WTC11 (cell line): ENCODE data around the gene MYO9A. TPM values are rescaled to one million over a fixed set of nuclear protein-coding genes. Genes with fewer than 3 reads are reported as not detected.

Source experiments
- ATAC-seq: fragments of 200-7000 bp; cut with Tn5 transposase; 2 replicates; pipeline ENCODE4 v1.10.0; 2021; ENCODE audit warnings: mild to moderate bottlenecking, moderate library complexity
- CTCF ChIA-PET: fragments of 300-600 bp; sonication (Branson Sonifier 250); formaldehyde crosslinking; loops from one replicate; lab custom pipeline; 2021; ENCODE audit warnings: antibody characterized with exemption; lab: Charles Lee
- POLR2A ChIA-PET: fragments of 350-600 bp; sonication (Branson Sonifier 250); formaldehyde crosslinking; loops from one replicate; lab custom pipeline; 2021; ENCODE audit warnings: antibody characterized with exemption; lab: Charles Lee
- DNase-seq: peaks from one replicate; pipeline ENCODE4 v3.0.0; 2021; ENCODE audit warnings: low spot score
- H3K27ac Mint-ChIP-seq: 2 replicates; pipeline ENCODE4 v1.8.0; 2021; ENCODE audit warnings: mixed read lengths
- H3K27me3 Mint-ChIP-seq: 2 replicates; pipeline ENCODE4 v1.8.0; 2021; ENCODE audit warnings: low read depth, mild to moderate bottlenecking, moderate library complexity, mixed read lengths
- H3K36me3 Mint-ChIP-seq: 2 replicates; pipeline ENCODE4 v1.8.0; 2021; ENCODE audit warnings: mixed read lengths
- H3K4me1 Mint-ChIP-seq: 2 replicates; pipeline ENCODE4 v1.8.0; 2022; ENCODE audit warnings: mixed read lengths
- H3K4me3 Mint-ChIP-seq: 2 replicates; pipeline ENCODE4 v1.8.0; 2021; ENCODE audit warnings: mild to moderate bottlenecking, moderate library complexity, mixed read lengths
- H3K9me3 Mint-ChIP-seq: 2 replicates; pipeline ENCODE4 v1.8.0; 2021; ENCODE audit warnings: mixed read lengths
- ESRRA ChIP-seq: sonication (generic); formaldehyde crosslinking; IDR thresholded peaks from 2 replicates; pipeline ENCODE4 v1.8.1; 2022; ENCODE audit warnings: mild to moderate bottlenecking, missing genetic modification reagents, borderline replicate concordance
- GABPB1 ChIP-seq: sonication (generic); formaldehyde crosslinking; IDR thresholded peaks from 2 replicates; pipeline ENCODE4 v1.8.1; 2023; ENCODE audit warnings: mild to moderate bottlenecking, missing genetic modification reagents
- GRHL2 ChIP-seq: fragments of 250-450 bp; sonication (Bioruptor Pico); IDR thresholded peaks from 2 replicates; pipeline ENCODE4 v1.8.0; 2022; ENCODE audit warnings: mild to moderate bottlenecking, moderate library complexity; ENCODE audit not compliant: insufficient replicate concordance, severe bottlenecking
- IRF2 ChIP-seq: sonication (generic); formaldehyde crosslinking; IDR thresholded peaks from 2 replicates; pipeline ENCODE4 v1.8.0; 2022; ENCODE audit warnings: low read depth, missing genetic modification reagents, borderline replicate concordance
- MYBL2 ChIP-seq: sonication (generic); formaldehyde crosslinking; IDR thresholded peaks from 2 replicates; pipeline ENCODE4 v1.8.1; 2023; ENCODE audit warnings: mild to moderate bottlenecking, moderate library complexity, missing genetic modification reagents
- RELA ChIP-seq: sonication (generic); formaldehyde crosslinking; IDR thresholded peaks from 2 replicates; pipeline ENCODE4 v1.8.1; 2022; ENCODE audit warnings: missing genetic modification reagents, mild to moderate bottlenecking, borderline replicate concordance
- ZNF138 ChIP-seq: sonication (generic); formaldehyde crosslinking; conservative IDR thresholded peaks from 2 replicates; pipeline ENCODE4 v1.8.1; 2022; ENCODE audit warnings: mild to moderate bottlenecking, moderate library complexity, missing genetic modification reagents
- ZNF219 ChIP-seq: sonication (generic); formaldehyde crosslinking; IDR thresholded peaks from 2 replicates; pipeline ENCODE4 v1.8.0; 2023; ENCODE audit warnings: missing genetic modification reagents, mild to moderate bottlenecking, borderline replicate concordance
- ZNF396 ChIP-seq: fragments of 250-450 bp; sonication (Bioruptor Pico); IDR thresholded peaks from 2 replicates; pipeline ENCODE4 v1.8.0; 2021; ENCODE audit warnings: mild to moderate bottlenecking, moderate library complexity, borderline replicate concordance
- total RNA-seq: library from RNA; stranded (reverse); gene quantifications from 3 replicates; pipeline ENCODE4 v1.2.3, GENCODE V29; 2021
- TF ChIP-seq, protein P1 (sequence below): sonication (generic); formaldehyde crosslinking; IDR thresholded peaks from 2 replicates; pipeline ENCODE4 v1.8.0; 2022; ENCODE audit warnings: missing genetic modification reagents
- TF ChIP-seq, protein P2 (sequence below): sonication (generic); formaldehyde crosslinking; IDR thresholded peaks from 2 replicates; pipeline ENCODE4 v1.8.1; 2022; ENCODE audit warnings: mild to moderate bottlenecking, moderate library complexity, missing genetic modification reagents
- TF ChIP-seq, protein P3 (sequence below): sonication (generic); formaldehyde crosslinking; IDR thresholded peaks from 2 replicates; pipeline ENCODE4 v1.8.1; 2023; ENCODE audit warnings: mild to moderate bottlenecking, missing genetic modification reagents, moderate library complexity
- TF ChIP-seq, protein P4 (sequence below): sonication (generic); formaldehyde crosslinking; IDR thresholded peaks from 2 replicates; pipeline ENCODE4 v1.8.1; 2023; ENCODE audit warnings: mild to moderate bottlenecking, missing genetic modification reagents
- TF ChIP-seq, protein P5 (sequence below): sonication (generic); formaldehyde crosslinking; IDR thresholded peaks from 2 replicates; pipeline ENCODE4 v1.8.0; 2022; ENCODE audit warnings: mild to moderate bottlenecking, missing genetic modification reagents
- TF ChIP-seq, protein P6 (sequence below): fragments of 250-450 bp; sonication (Bioruptor Pico); IDR thresholded peaks from 2 replicates; pipeline ENCODE4 v1.9.0; 2021; ENCODE audit warnings: mild to moderate bottlenecking
- TF ChIP-seq, protein P7 (sequence below): sonication (generic); formaldehyde crosslinking; IDR thresholded peaks from 2 replicates; pipeline ENCODE4 v1.8.1; 2023; ENCODE audit warnings: mild to moderate bottlenecking, missing genetic modification reagents, borderline replicate concordance
- TF ChIP-seq, protein P8 (sequence below): fragments of 250-450 bp; sonication (Bioruptor Pico); IDR thresholded peaks from 2 replicates; pipeline ENCODE4 v1.9.0; 2021; ENCODE audit warnings: mild to moderate bottlenecking
- TF ChIP-seq, protein P9 (sequence below): sonication (generic); formaldehyde crosslinking; IDR thresholded peaks from 2 replicates; pipeline ENCODE4 v1.8.1; 2023; ENCODE audit warnings: mild to moderate bottlenecking, moderate library complexity, missing genetic modification reagents

Gene MYO9A
- total RNA-seq, 1 experiment from 2014 or later = 23.5 TPM

DNA sequence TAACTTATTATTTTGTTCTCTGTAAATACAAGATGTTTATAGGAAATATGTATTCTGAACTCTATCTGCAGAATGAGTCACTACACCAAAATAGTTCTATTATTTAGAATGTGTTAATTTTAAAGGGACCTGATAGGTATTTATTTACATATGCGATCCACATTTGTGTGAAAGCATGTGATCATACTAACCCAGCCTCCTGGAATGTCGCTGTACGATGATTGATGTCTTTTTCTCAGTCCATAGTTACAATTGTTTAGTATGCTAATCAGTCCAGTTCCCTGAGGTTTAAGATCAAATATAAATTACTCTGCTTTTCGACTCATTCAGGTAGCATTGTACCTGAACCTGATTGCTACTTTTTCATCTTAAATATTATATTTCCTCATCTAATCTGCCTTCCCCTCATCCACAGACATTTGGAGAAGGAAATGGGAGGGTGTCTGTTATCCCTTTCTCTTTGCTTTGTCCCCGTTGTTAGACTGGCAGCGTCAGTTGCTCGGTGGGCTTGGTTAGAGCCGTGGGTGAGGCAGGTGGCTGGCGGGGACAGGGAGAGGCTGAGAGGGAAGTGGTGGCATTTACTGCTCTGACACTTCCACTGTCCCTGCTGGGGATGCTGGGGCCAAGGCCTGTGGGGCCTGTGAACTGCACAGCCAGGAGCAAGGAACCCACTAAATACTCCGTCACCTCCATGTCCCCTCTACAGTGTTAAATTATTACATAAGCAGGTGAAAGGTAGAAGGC, 335.4 kb downstream of the MYO9A start (continued):
- TF ChIP-seq, protein P1, sequence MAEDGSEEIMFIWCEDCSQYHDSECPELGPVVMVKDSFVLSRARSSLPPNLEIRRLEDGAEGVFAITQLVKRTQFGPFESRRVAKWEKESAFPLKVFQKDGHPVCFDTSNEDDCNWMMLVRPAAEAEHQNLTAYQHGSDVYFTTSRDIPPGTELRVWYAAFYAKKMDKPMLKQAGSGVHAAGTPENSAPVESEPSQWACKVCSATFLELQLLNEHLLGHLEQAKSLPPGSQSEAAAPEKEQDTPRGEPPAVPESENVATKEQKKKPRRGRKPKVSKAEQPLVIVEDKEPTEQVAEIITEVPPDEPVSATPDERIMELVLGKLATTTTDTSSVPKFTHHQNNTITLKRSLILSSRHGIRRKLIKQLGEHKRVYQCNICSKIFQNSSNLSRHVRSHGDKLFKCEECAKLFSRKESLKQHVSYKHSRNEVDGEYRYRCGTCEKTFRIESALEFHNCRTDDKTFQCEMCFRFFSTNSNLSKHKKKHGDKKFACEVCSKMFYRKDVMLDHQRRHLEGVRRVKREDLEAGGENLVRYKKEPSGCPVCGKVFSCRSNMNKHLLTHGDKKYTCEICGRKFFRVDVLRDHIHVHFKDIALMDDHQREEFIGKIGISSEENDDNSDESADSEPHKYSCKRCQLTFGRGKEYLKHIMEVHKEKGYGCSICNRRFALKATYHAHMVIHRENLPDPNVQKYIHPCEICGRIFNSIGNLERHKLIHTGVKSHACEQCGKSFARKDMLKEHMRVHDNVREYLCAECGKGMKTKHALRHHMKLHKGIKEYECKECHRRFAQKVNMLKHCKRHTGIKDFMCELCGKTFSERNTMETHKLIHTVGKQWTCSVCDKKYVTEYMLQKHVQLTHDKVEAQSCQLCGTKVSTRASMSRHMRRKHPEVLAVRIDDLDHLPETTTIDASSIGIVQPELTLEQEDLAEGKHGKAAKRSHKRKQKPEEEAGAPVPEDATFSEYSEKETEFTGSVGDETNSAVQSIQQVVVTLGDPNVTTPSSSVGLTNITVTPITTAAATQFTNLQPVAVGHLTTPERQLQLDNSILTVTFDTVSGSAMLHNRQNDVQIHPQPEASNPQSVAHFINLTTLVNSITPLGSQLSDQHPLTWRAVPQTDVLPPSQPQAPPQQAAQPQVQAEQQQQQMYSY = no peak
- TF ChIP-seq GRHL2 = no peak
- TF ChIP-seq, protein P2, sequence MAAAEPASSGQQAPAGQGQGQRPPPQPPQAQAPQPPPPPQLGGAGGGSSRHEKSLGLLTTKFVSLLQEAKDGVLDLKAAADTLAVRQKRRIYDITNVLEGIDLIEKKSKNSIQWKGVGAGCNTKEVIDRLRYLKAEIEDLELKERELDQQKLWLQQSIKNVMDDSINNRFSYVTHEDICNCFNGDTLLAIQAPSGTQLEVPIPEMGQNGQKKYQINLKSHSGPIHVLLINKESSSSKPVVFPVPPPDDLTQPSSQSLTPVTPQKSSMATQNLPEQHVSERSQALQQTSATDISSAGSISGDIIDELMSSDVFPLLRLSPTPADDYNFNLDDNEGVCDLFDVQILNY = no peak
- TF ChIP-seq, all 79 proteins: peak for 0

DNA sequence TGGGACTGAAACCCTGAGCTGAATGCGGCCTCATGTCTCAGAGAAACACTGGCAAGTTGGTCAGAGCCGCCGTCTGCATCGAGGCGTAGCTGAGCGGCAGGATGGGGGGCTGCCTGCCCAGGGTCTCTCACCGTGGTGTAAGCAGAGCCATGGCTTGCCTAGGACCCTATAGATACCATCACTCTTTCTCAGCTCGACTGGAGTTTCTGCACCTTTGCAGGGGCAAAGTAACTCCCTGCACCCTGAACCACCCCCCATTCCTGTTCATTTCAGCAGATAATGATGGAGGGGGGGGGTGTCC, 336.0 kb downstream of the MYO9A start:
- Mint-ChIP-seq H3K27me3 (no peaks in the 10 kb centered on the region; the same call in 1 of the 2 replicates), H3K4me3 (no peak overlapping the region), H3K4me1 (peaks cover 9% of the 10 kb centered on the region), H3K9me3 (no peaks in the 10 kb centered on the region), H3K36me3 (no peaks in the 10 kb centered on the region), H3K27ac (no peak overlapping the region)
- ATAC-seq = no peak
- ChIA-PET CTCF (interaction anchor here (0.6 to 2.4 kb wide), 8 partner anchors 18 to 374 kb away, joined by 3 to 22 read pairs (median 8); no protein-coding TSS in a partner anchor), POLR2A (no interaction called here)
- DNase-seq = no peak
- no peak for TF ChIP-seq MYBL2 (CRISPR knock-in tag)
- TF ChIP-seq ZNF396 (CRISPR knock-in tag) = no peak
- TF ChIP-seq RELA = no peak
- no peak for TF ChIP-seq IRF2 (CRISPR knock-in tag)
- TF ChIP-seq, protein P3, sequence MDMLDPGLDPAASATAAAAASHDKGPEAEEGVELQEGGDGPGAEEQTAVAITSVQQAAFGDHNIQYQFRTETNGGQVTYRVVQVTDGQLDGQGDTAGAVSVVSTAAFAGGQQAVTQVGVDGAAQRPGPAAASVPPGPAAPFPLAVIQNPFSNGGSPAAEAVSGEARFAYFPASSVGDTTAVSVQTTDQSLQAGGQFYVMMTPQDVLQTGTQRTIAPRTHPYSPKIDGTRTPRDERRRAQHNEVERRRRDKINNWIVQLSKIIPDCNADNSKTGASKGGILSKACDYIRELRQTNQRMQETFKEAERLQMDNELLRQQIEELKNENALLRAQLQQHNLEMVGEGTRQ (CRISPR knock-in tag) = no peak
- TF ChIP-seq, protein P4, sequence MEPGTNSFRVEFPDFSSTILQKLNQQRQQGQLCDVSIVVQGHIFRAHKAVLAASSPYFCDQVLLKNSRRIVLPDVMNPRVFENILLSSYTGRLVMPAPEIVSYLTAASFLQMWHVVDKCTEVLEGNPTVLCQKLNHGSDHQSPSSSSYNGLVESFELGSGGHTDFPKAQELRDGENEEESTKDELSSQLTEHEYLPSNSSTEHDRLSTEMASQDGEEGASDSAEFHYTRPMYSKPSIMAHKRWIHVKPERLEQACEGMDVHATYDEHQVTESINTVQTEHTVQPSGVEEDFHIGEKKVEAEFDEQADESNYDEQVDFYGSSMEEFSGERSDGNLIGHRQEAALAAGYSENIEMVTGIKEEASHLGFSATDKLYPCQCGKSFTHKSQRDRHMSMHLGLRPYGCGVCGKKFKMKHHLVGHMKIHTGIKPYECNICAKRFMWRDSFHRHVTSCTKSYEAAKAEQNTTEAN (CRISPR knock-in tag) = no peak
- TF ChIP-seq, protein P5, sequence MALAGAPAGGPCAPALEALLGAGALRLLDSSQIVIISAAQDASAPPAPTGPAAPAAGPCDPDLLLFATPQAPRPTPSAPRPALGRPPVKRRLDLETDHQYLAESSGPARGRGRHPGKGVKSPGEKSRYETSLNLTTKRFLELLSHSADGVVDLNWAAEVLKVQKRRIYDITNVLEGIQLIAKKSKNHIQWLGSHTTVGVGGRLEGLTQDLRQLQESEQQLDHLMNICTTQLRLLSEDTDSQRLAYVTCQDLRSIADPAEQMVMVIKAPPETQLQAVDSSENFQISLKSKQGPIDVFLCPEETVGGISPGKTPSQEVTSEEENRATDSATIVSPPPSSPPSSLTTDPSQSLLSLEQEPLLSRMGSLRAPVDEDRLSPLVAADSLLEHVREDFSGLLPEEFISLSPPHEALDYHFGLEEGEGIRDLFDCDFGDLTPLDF = no peak
- TF ChIP-seq ZNF219 = no peak
- TF ChIP-seq ZNF138 (CRISPR knock-in tag) = no peak
- no peak for TF ChIP-seq GABPB1
- TF ChIP-seq, protein P6, sequence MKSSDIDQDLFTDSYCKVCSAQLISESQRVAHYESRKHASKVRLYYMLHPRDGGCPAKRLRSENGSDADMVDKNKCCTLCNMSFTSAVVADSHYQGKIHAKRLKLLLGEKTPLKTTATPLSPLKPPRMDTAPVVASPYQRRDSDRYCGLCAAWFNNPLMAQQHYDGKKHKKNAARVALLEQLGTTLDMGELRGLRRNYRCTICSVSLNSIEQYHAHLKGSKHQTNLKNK = no peak
- TF ChIP-seq, protein P7, sequence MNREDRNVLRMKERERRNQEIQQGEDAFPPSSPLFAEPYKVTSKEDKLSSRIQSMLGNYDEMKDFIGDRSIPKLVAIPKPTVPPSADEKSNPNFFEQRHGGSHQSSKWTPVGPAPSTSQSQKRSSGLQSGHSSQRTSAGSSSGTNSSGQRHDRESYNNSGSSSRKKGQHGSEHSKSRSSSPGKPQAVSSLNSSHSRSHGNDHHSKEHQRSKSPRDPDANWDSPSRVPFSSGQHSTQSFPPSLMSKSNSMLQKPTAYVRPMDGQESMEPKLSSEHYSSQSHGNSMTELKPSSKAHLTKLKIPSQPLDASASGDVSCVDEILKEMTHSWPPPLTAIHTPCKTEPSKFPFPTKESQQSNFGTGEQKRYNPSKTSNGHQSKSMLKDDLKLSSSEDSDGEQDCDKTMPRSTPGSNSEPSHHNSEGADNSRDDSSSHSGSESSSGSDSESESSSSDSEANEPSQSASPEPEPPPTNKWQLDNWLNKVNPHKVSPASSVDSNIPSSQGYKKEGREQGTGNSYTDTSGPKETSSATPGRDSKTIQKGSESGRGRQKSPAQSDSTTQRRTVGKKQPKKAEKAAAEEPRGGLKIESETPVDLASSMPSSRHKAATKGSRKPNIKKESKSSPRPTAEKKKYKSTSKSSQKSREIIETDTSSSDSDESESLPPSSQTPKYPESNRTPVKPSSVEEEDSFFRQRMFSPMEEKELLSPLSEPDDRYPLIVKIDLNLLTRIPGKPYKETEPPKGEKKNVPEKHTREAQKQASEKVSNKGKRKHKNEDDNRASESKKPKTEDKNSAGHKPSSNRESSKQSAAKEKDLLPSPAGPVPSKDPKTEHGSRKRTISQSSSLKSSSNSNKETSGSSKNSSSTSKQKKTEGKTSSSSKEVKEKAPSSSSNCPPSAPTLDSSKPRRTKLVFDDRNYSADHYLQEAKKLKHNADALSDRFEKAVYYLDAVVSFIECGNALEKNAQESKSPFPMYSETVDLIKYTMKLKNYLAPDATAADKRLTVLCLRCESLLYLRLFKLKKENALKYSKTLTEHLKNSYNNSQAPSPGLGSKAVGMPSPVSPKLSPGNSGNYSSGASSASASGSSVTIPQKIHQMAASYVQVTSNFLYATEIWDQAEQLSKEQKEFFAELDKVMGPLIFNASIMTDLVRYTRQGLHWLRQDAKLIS (CRISPR knock-in tag) = no peak
- no peak for TF ChIP-seq ESRRA (CRISPR knock-in tag)
- TF ChIP-seq, protein P8, sequence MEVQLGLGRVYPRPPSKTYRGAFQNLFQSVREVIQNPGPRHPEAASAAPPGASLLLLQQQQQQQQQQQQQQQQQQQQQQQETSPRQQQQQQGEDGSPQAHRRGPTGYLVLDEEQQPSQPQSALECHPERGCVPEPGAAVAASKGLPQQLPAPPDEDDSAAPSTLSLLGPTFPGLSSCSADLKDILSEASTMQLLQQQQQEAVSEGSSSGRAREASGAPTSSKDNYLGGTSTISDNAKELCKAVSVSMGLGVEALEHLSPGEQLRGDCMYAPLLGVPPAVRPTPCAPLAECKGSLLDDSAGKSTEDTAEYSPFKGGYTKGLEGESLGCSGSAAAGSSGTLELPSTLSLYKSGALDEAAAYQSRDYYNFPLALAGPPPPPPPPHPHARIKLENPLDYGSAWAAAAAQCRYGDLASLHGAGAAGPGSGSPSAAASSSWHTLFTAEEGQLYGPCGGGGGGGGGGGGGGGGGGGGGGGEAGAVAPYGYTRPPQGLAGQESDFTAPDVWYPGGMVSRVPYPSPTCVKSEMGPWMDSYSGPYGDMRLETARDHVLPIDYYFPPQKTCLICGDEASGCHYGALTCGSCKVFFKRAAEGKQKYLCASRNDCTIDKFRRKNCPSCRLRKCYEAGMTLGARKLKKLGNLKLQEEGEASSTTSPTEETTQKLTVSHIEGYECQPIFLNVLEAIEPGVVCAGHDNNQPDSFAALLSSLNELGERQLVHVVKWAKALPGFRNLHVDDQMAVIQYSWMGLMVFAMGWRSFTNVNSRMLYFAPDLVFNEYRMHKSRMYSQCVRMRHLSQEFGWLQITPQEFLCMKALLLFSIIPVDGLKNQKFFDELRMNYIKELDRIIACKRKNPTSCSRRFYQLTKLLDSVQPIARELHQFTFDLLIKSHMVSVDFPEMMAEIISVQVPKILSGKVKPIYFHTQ = no peak
- TF ChIP-seq, protein P9, sequence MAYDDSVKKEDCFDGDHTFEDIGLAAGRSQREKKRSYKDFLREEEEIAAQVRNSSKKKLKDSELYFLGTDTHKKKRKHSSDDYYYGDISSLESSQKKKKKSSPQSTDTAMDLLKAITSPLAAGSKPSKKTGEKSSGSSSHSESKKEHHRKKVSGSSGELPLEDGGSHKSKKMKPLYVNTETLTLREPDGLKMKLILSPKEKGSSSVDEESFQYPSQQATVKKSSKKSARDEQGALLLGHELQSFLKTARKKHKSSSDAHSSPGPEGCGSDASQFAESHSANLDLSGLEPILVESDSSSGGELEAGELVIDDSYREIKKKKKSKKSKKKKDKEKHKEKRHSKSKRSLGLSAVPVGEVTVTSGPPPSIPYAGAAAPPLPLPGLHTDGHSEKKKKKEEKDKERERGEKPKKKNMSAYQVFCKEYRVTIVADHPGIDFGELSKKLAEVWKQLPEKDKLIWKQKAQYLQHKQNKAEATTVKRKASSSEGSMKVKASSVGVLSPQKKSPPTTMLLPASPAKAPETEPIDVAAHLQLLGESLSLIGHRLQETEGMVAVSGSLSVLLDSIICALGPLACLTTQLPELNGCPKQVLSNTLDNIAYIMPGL (CRISPR knock-in tag) = no peak
